Smooth muscle cell of trachea (primary cell): ENCODE results near the gene DMRT1. TPM values are rescaled to one million over a fixed set of nuclear protein-coding genes. Genes with fewer than 3 reads are reported as not detected.

Experiments
- total RNA-seq: library from RNA; depleted of rRNA; stranded (reverse); fragments of >200 nt; gene quantifications from 2 replicates; pipeline ENCODE4 v1.2.1, GENCODE V29; 2014

Gene DMRT1
- not detected in 2 replicates for total RNA-seq

GRCh38 chr9:841371-842209 is at the start of gene DMRT1:
Gene DMRT1, plus strand, starts transcription at chr9:841697. Its CDS starts 142 bp downstream, at chr9:841839.

DNA sequence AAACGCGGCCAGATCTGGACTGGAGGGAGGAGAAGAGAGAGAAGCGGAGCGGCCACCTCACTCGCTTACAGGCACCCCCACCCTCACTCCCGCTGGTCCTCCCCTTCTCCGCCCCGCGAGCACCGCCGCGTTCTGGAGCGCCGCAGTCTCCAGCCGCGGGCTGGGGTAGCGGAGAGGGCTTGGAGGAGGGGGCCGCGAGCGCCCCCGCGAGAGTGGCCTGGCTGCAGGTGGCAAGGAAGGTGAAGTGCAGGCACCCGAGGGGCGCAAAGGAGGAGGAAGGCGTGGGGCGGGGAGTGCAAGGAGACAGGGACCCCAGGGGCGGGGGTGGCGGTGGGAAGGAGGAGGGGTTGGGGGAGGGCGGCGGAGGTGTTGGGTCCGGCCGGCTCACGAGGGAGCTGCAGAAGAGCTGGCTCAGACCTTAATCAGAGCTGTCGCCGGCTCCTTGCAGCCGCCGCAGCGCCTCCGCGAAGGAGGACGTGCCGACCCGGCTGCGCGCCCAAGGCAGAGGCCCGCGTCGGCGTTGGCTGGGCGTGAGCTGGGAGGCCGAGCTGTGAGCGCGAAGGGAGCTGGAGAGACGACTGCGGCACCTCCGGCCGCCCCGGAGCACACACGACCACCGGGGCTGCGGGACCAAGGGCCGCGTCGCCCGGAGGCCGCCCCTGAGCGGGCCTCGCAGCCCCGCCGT is 134.9 kb downstream of the DMRT1 start, which contains the start of gene DMRT3:
Gene DMRT3, plus strand, starts transcription at position 398 of the 685 bp plus-strand sequence. CDS start 347 bp downstream, outside the sequence.

Other genes with a start within 250 kb of the DMRT1 start
- gene DMRT3, start 135.0 kb downstream of the DMRT1 start, total RNA-seq, result not detected in 2 replicates
- 0.17 TPM in 1 of 2 replicates, not detected in the other for gene DMRT2, start 208.7 kb downstream of the DMRT1 start, total RNA-seq